Fibroblast of villous mesenchyme (primary cell): ENCODE results near the gene NIF3L1. TPM values are rescaled to one million over a fixed set of nuclear protein-coding genes. Genes with fewer than 3 reads are reported as not detected.
"Not testable (repeated sequence)": the region's sequence is repeated elsewhere in the genome, so short reads cannot be mapped to it uniquely, and the experiment has no call there.

Experiments used
- DNase-seq: peaks from one replicate; pipeline ENCODE4 v3.0.0-alpha.2; 2010; ENCODE audit warnings: low read depth
- H3K4me3 ChIP-seq: 2 replicates; pipeline ENCODE4 v1.5.1; 2011; ENCODE audit warnings: low read depth, mild to moderate bottlenecking, low read length
- CTCF ChIP-seq: IDR thresholded peaks from 2 replicates; pipeline ENCODE4 v1.5.1; 2012; ENCODE audit warnings: low read depth, mild to moderate bottlenecking, low read length; ENCODE audit not compliant: insufficient read depth
- total RNA-seq: library from RNA; depleted of rRNA; stranded (reverse); fragments of >200 nt; gene quantifications from 2 replicates; pipeline ENCODE4 v1.2.3, GENCODE V29; 2012

The NIF3L1 gene
- total RNA-seq, 1 donor, result 30.2 TPM

- no peak overlapping the region for H3K4me3 ChIP-seq
- TF ChIP-seq CTCF, result no peak
- no peak for DNase-seq
Measured at GRCh38 chr2:200871151-200871550, 18.0 kb upstream of the NIF3L1 start.

GRCh38 chr2:200873560-200873959 is 15.6 kb upstream of the NIF3L1 start:
- H3K4me3 ChIP-seq, result no peak overlapping the region
- no peak for TF ChIP-seq CTCF

GRCh38 chr2:200877443-200877842 is 11.7 kb upstream of the NIF3L1 start:
- no peak for TF ChIP-seq CTCF
- DNase-seq, result no peak
- no peak overlapping the region for H3K4me3 ChIP-seq

More at GRCh38 chr2:200873560-200873959, 15.6 kb upstream of the NIF3L1 start:
- DNase-seq, result no peak

GRCh38 chr2:200878289-200878880 is 10.8 kb upstream of the NIF3L1 start:
- H3K4me3 ChIP-seq, result no peak overlapping the region
- TF ChIP-seq CTCF, result no peak
- no peak for DNase-seq

- DNase-seq, H3K4me3 ChIP-seq: not testable (repeated sequence)
Measured at GRCh38 chr2:200881715-200882249, 7.4 kb upstream of the NIF3L1 start.

GRCh38 chr2:200899482-200899881 is 10.3 kb downstream of the NIF3L1 start:
- H3K4me3 ChIP-seq, result no peak overlapping the region
- DNase-seq, result no peak
- TF ChIP-seq CTCF, result no peak

GRCh38 chr2:200901459-200902072 is 12.4 kb downstream of the NIF3L1 start:
- peak; percentile 86 for TF ChIP-seq CTCF
- H3K4me3 ChIP-seq, result no peak overlapping the region
- peak; percentile 91 for DNase-seq
